ENCODE measurements around the gene ZPBP2.

The ZPBP2 gene

GRCh38 chr17:39926135-39926587, 58.2 kb downstream of the ZPBP2 start (continued):
- TF ChIP-seq PPARA (CRISPR knock-in tag; IDR thresholded peaks at IDR 0.05; ENCODE audit: borderline replicate concordance) (no peak), ZFP3 (CRISPR knock-in tag; IDR thresholded peaks at IDR 0.05) (no peak)

GRCh38 chr17:39926588-39927100, 58.6 kb downstream of the ZPBP2 start:
- 0 out of 2 replicates have a peak, but pooled peaks have one; percentile 17 for TF ChIP-seq PATZ1 (CRISPR knock-in tag; IDR thresholded peaks at IDR 0.05; ENCODE audit: borderline replicate concordance)
- TF ChIP-seq ZNF8 (CRISPR knock-in tag; IDR thresholded peaks at IDR 0.05), result no peak
- ATAC-seq, result peak; percentile 46

Measured in SK-N-SH treated with all-trans-retinoic acid at 6 μM for 48 hours (cell line).